PC-3 (cell line): ENCODE data around the gene CNIH4.
"Not testable (repeated sequence)": the region's sequence is repeated elsewhere in the genome, so short reads cannot be mapped to it uniquely, and the experiment has no call there.

Experiments
- CTCF ChIP-seq: fragments of 300-600 bp; sonication (generic); conservative IDR thresholded peaks from 2 replicates; pipeline ENCODE4 v1.5.1; 2017; ENCODE audit warnings: antibody characterized with exemption, low read depth, mild to moderate bottlenecking, low read length
- EZH2 ChIP-seq: fragments of 300-600 bp; sonication (generic); IDR thresholded peaks from one replicate; pipeline ENCODE4 v1.6.1; 2017; ENCODE audit warnings: antibody characterized with exemption, mild to moderate bottlenecking, low read length; ENCODE audit not compliant: unreplicated experiment

DNA sequence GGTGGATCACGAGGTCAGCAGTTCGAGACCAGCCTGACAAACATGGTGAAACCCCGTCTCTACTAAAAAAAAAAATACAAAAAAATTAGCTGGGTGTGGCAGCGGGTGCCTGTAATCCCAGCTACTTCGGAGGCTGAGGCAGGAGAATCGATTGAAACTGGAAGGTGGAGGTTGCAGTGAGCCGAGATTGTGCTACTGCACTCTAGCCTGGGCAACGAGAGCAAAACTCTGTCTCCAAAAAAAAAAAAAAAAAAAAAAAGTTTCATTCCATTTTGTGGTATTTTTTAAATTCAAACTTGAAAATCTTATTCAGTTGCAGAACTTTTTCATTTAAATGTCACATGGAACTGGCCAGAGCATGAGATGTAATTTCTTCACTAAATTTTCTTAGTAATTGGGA lies 70.2 kb downstream of the CNIH4 start:
- not testable (repeated sequence) for TF ChIP-seq CTCF, EZH2
